GM12874 (cell line): ENCODE results near the gene WNT2.

Source experiments
- CTCF ChIP-seq: IDR thresholded peaks from 2 replicates; pipeline ENCODE4 v1.5.1; 2011; ENCODE audit warnings: low read depth, mild to moderate bottlenecking, control low read depth, low read length, moderate library complexity; ENCODE audit not compliant: insufficient read depth

Gene WNT2

GRCh38 chr7:117347480-117347879 lies 24.6 kb upstream of the WNT2 start:
- TF ChIP-seq CTCF, result no peak

- no peak for TF ChIP-seq CTCF
These were observed 23.3 kb upstream of the WNT2 start for GRCh38 chr7:117346161-117346560.

GRCh38 chr7:117338020-117338419 lies 15.2 kb upstream of the WNT2 start:
- TF ChIP-seq CTCF, result no peak

- TF ChIP-seq CTCF, result no peak
These were observed 10.3 kb upstream of the WNT2 start for GRCh38 chr7:117333168-117333567.

GRCh38 chr7:117332031-117332430 lies 9.2 kb upstream of the WNT2 start:
- TF ChIP-seq CTCF, result no peak

GRCh38 chr7:117325836-117326235 lies 3.0 kb upstream of the WNT2 start:
- TF ChIP-seq CTCF, result no peak

- no peak for TF ChIP-seq CTCF
These were observed 2.1 kb upstream of the WNT2 start for GRCh38 chr7:117324960-117325359.
